G401.6 (cell line): ENCODE results near the gene TELO2.

Experiments used
- FAIRE-seq: peaks from 2 replicates; lab custom pipeline; 2012; peaks lifted over from hg19 to GRCh38; lab: Jason Lieb, UNC

The TELO2 gene

GRCh38 chr16:1523581-1524245 lies 30.6 kb downstream of the TELO2 start:
- no peak for FAIRE-seq

GRCh38 chr16:1524366-1524765 lies 31.2 kb downstream of the TELO2 start:
- FAIRE-seq = no peak

- FAIRE-seq = no peak
These were observed 32.9 kb downstream of the TELO2 start for GRCh38 chr16:1525871-1526607.

GRCh38 chr16:1526608-1527555 lies 33.7 kb downstream of the TELO2 start:
- no peak for FAIRE-seq

- no peak for FAIRE-seq
These were observed 35.0 kb downstream of the TELO2 start for GRCh38 chr16:1527836-1528811.

GRCh38 chr16:1528921-1529537 lies 35.9 kb downstream of the TELO2 start:
- FAIRE-seq = no peak

GRCh38 chr16:1530349-1530882 lies 37.3 kb downstream of the TELO2 start:
- FAIRE-seq = no peak

GRCh38 chr16:1530883-1531637 lies 37.9 kb downstream of the TELO2 start:
- no peak for FAIRE-seq

- FAIRE-seq = no peak
These were observed 38.4 kb downstream of the TELO2 start for GRCh38 chr16:1531638-1531910.

GRCh38 chr16:1532081-1532760 lies 39.1 kb downstream of the TELO2 start:
- FAIRE-seq = no peak

GRCh38 chr16:1532771-1533170 lies 39.6 kb downstream of the TELO2 start:
- FAIRE-seq = no peak

- no peak for FAIRE-seq
These were observed 40.3 kb downstream of the TELO2 start, which contains the start of gene TMEM204 for GRCh38 chr16:1533443-1533951. Gene TMEM204 (plus strand): TSS chr16:1533666. CDS start chr16:1534276, 610 bp downstream.

GRCh38 chr16:1534021-1535020 lies 41.2 kb downstream of the TELO2 start:
- FAIRE-seq = no peak

GRCh38 chr16:1535391-1536291 lies 42.5 kb downstream of the TELO2 start:
- FAIRE-seq = no peak

- no peak for FAIRE-seq
These were observed 43.4 kb downstream of the TELO2 start for GRCh38 chr16:1536601-1537000.

GRCh38 chr16:1537138-1537577 lies 44.0 kb downstream of the TELO2 start:
- no peak for FAIRE-seq

GRCh38 chr16:1537763-1538289 lies 44.7 kb downstream of the TELO2 start:
- no peak for FAIRE-seq
